ENCODE results near the gene ITPRIPL2.

GRCh38 chr16:19104607-19105006 lies 9.2 kb upstream of the ITPRIPL2 start:
- no peak for TF ChIP-seq CTCF (IDR thresholded peaks at IDR 0.05; ENCODE audit: poor library complexity, severe bottlenecking)
- no peak for TF ChIP-seq EZH2 (IDR thresholded peaks at IDR 0.05; ENCODE audit: borderline replicate concordance, insufficient read depth, low read length, poor library complexity, severe bottlenecking)
- no peak for TF ChIP-seq EP300 (conservative IDR thresholded peaks at IDR 0.05; ENCODE audit: poor library complexity, severe bottlenecking)
- TF ChIP-seq RAD21 (conservative IDR thresholded peaks at IDR 0.05): no peak

Data from neural cell (in vitro differentiated cells).